ENCODE data around the gene RXRA.

DNA sequence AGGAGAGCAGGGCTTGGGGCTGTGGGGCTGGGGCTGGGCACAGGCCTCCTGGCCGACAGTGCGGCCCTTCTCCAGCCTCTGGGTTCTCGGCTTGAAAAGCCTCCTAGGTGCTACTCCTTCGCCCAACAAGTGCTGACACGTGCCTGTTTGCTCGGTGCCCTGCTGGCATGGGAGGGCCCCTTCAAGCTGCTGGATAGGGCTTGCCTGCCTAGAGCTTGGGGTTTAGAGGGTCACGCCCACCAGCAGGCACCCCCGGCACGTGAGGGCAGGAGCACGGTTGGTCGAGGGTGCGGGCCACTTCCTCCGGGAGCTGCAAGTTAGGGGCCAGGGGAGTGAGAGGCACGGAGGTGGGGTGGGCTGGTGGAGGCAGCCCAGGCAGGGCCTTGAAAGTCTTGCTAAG lies 106.2 kb downstream of the RXRA start:
- TF ChIP-seq EP300 (IDR thresholded peaks at IDR 0.05; ENCODE audit: low read depth), result no peak
- no peak for TF ChIP-seq POLR2AphosphoS5 (IDR thresholded peaks at IDR 0.05)
- TF ChIP-seq, protein P1, sequence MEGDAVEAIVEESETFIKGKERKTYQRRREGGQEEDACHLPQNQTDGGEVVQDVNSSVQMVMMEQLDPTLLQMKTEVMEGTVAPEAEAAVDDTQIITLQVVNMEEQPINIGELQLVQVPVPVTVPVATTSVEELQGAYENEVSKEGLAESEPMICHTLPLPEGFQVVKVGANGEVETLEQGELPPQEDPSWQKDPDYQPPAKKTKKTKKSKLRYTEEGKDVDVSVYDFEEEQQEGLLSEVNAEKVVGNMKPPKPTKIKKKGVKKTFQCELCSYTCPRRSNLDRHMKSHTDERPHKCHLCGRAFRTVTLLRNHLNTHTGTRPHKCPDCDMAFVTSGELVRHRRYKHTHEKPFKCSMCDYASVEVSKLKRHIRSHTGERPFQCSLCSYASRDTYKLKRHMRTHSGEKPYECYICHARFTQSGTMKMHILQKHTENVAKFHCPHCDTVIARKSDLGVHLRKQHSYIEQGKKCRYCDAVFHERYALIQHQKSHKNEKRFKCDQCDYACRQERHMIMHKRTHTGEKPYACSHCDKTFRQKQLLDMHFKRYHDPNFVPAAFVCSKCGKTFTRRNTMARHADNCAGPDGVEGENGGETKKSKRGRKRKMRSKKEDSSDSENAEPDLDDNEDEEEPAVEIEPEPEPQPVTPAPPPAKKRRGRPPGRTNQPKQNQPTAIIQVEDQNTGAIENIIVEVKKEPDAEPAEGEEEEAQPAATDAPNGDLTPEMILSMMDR (IDR thresholded peaks at IDR 0.05), result no peak

All from transverse colon (tissue), 4 donors.